Measurements from ENCODE around the gene ARMCX4. TPM values are rescaled to one million over a fixed set of nuclear protein-coding genes. Genes with fewer than 3 reads are reported as not detected.

ARMCX4 gene
- 2.5 and 3.3 TPM in 2 replicates for total RNA-seq

GRCh38 chrX:101485212-101485949 is at the start of gene ARMCX4:
ARMCX4 (plus strand) TSS chrX:101485456; CDS start chrX:101488590, 3,134 bp downstream.

Other genes with a start within 250 kb of the ARMCX4 start
- 0.05 TPM in 1 of 2 replicates, not detected in the other for gene TAF7L, start 194.1 kb upstream of the ARMCX4 start, total RNA-seq
- 5.6 and 7.3 TPM in 2 replicates for gene TIMM8A, start 136.7 kb upstream of the ARMCX4 start, total RNA-seq
- not detected in 2 replicates for gene BTK, start 99.3 kb upstream of the ARMCX4 start, total RNA-seq
- gene RPL36A, start 94.4 kb upstream of the ARMCX4 start, total RNA-seq: 2,177 and 2,530 TPM in 2 replicates
- 16.0 and 18.4 TPM in 2 replicates for gene GLA, start 77.5 kb upstream of the ARMCX4 start, total RNA-seq
- 41.4 and 46.1 TPM in 2 replicates for gene HNRNPH2, start 77.2 kb upstream of the ARMCX4 start, total RNA-seq
- gene ARMCX1, start 65.1 kb downstream of the ARMCX4 start, total RNA-seq: 37.1 and 39.9 TPM in 2 replicates
- gene ARMCX6, start 132.5 kb downstream of the ARMCX4 start, total RNA-seq: 17.0 and 19.7 TPM in 2 replicates
- 45.8 and 60.0 TPM in 2 replicates for gene ARMCX3, start 137.7 kb downstream of the ARMCX4 start, total RNA-seq
- gene ARMCX2, start 174.4 kb downstream of the ARMCX4 start, total RNA-seq: 74.2 and 76.6 TPM in 2 replicates

Data from cardiac ventricle fibroblast (primary cell).